ENCODE results near the gene SH3RF3.

The SH3RF3 gene

GRCh38 chr2:109476641-109477441 is 347.8 kb downstream of the SH3RF3 start:
- POLR2A ChIA-PET = no interaction called here
- TF ChIP-seq, protein P1, sequence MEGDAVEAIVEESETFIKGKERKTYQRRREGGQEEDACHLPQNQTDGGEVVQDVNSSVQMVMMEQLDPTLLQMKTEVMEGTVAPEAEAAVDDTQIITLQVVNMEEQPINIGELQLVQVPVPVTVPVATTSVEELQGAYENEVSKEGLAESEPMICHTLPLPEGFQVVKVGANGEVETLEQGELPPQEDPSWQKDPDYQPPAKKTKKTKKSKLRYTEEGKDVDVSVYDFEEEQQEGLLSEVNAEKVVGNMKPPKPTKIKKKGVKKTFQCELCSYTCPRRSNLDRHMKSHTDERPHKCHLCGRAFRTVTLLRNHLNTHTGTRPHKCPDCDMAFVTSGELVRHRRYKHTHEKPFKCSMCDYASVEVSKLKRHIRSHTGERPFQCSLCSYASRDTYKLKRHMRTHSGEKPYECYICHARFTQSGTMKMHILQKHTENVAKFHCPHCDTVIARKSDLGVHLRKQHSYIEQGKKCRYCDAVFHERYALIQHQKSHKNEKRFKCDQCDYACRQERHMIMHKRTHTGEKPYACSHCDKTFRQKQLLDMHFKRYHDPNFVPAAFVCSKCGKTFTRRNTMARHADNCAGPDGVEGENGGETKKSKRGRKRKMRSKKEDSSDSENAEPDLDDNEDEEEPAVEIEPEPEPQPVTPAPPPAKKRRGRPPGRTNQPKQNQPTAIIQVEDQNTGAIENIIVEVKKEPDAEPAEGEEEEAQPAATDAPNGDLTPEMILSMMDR (IDR thresholded peaks at IDR 0.05; ENCODE audit: insufficient read depth, low read length, missing control alignments) = no peak

GRCh38 chr2:109478906-109479493 is 350.0 kb downstream of the SH3RF3 start:
- TF ChIP-seq, protein P1 (IDR thresholded peaks at IDR 0.05; ENCODE audit: insufficient read depth, low read length, missing control alignments) = no peak
- POLR2A ChIA-PET = no interaction called here
- DNase-seq (ENCODE audit: low read depth, low spot score) = no peak
- no peak overlapping the region for H3K4me3 ChIP-seq (ENCODE audit: low read depth, low read length)
- CTCF ChIA-PET = interaction anchor here (0.7 to 1.3 kb wide), 3 partner anchors 11 to 37 kb away, joined by 3 to 4 read pairs (median 3); no protein-coding TSS in a partner anchor

More at GRCh38 chr2:109476641-109477441, 347.8 kb downstream of the SH3RF3 start:
- DNase-seq (ENCODE audit: low read depth, low spot score) = no peak
- H3K4me3 ChIP-seq (ENCODE audit: low read depth, low read length) = no peak overlapping the region
- CTCF ChIA-PET = interaction anchor here (1.4 to 1.7 kb wide), 3 partner anchors 13 to 348 kb away, joined by 3 to 6 read pairs (median 6); partner anchors contain the start of gene SH3RF3

DNA sequence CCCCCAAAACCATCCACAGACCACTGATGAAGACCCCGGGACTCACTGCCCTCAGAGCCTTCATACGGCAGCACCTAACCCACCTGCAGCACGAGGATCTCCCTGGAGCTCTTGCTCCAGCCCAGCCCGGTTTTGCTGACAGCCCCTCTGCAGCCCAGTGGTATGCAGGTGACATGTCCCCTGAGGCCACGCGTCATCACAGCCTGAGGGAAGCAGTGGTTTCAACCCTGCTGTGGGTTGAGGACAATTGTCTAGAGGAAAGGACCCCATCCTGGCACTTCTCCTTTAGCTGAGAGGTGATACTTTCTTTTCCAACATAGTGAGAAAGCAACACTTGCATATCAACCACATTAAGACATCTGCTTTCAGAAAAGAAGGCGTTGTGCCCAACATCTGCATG is 350.8 kb downstream of the SH3RF3 start:
- no peak overlapping the region for H3K4me3 ChIP-seq (ENCODE audit: low read depth, low read length)
- DNase-seq (ENCODE audit: low read depth, low spot score) = no peak
- POLR2A ChIA-PET = no interaction called here
- TF ChIP-seq, protein P1 (IDR thresholded peaks at IDR 0.05; ENCODE audit: insufficient read depth, low read length, missing control alignments) = no peak
- CTCF ChIA-PET = interaction anchor here (1.2 to 1.3 kb wide), 2 partner anchors 30 to 36 kb away, joined by 3 to 4 read pairs; no protein-coding TSS in a partner anchor

DNA sequence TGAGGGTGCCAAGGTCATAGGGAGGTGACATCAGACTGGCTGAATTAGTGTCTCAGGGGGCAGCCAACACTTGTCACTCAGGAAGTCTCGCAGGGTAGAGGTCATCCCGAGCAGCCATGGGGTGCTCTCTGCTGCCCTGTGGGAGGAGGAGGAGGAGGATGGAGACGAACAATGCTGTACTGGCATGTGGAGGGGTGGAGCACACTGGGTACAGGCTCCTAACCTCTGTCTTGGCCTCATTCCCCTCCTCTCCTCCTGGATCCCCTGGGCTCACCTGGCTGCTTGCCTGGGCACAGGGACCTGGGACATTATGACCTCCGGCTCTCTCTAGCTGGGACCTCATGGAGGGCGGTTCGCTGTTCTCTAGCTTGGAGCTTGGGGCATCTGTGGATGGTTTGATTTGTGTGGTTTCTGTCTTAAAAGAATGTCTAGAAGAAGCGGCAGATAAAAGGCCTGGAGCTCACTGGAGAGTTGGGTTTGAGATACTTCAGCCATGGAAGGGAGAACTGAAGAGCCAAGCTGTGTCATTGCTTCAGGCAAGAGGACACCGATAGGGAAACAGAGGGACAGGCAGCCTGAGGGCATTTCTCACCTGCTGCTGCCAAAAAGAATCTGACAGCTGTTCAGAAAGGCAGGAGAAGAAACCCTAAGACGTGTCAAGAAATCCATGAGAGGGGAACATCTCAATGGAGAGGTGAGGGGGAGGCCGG is 351.6 kb downstream of the SH3RF3 start:
- DNase-seq (ENCODE audit: low read depth, low spot score) = no peak
- ChIA-PET POLR2A (no interaction called here), CTCF (interaction anchor here (0.7 to 2.5 kb wide), 5 partner anchors 10 to 215 kb away, joined by 3 to 8 read pairs (median 3); no protein-coding TSS in a partner anchor)
- H3K4me3 ChIP-seq (ENCODE audit: low read depth, low read length) = no peak overlapping the region
- TF ChIP-seq, protein P1 (IDR thresholded peaks at IDR 0.05; ENCODE audit: insufficient read depth, low read length, missing control alignments) = no peak

DNA sequence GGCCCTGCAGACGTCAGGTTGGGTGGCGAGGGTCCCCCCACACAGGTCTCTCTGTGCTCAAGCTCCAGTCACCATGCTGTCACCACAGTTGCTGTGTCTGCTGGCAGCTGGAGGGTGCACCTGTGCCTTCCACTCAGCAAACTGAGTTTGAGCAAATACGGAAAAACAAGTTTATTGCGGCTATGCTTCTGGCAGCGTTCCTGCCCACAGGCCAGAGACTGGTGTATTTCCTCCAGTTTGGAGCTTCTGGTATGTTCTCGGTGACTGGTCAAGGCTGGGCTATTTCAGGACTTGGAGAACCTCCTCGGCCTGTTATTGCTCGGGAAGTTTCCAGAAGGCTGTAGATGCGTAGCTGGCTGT is 352.2 kb downstream of the SH3RF3 start:
- ChIA-PET POLR2A (no interaction called here), CTCF (interaction anchor here (0.7 to 2.5 kb wide), 4 partner anchors 10 to 216 kb away, joined by 3 to 8 read pairs (median 4); no protein-coding TSS in a partner anchor)
- TF ChIP-seq, protein P1 (IDR thresholded peaks at IDR 0.05; ENCODE audit: insufficient read depth, low read length, missing control alignments) = no peak

More for the DNA sequence above, 352.2 kb downstream of the SH3RF3 start:
- no peak for DNase-seq (ENCODE audit: low read depth, low spot score)
- no peak overlapping the region for H3K4me3 ChIP-seq (ENCODE audit: low read depth, low read length)

Data from AG04449 (cell line).